ENCODE results near the gene PRC1.

GRCh38 chr15:90939756-90940155 is 54.6 kb downstream of the PRC1 start:
- no peak for TF ChIP-seq POLR2A (IDR thresholded peaks at IDR 0.05)
- TF ChIP-seq POLR2AphosphoS5 (IDR thresholded peaks at IDR 0.05) = no peak
- TF ChIP-seq CTCF (IDR thresholded peaks at IDR 0.05 in 8 of 11, conservative IDR thresholded peaks at IDR 0.05 in 3 of 11) = no peak
